GM23248 (cell line): Measurements from ENCODE around the gene RNF126. TPM values are rescaled to one million over a fixed set of nuclear protein-coding genes. Genes with fewer than 3 reads are reported as not detected.
"Not testable (repeated sequence)": the region's sequence is repeated elsewhere in the genome, so short reads cannot be mapped to it uniquely, and the experiment has no call there.

Experiments used
- DNase-seq: peaks from one replicate; pipeline ENCODE4 v3.0.0-alpha.2; 2015
- H2AFZ ChIP-seq: fragments of 200-600 bp; sonication (generic); 2 replicates; pipeline ENCODE4 v1.6.1; 2016; ENCODE audit warnings: antibody characterized with exemption
- H3F3A ChIP-seq: fragments of 200-600 bp; sonication (generic); 2 replicates; pipeline ENCODE4 v1.6.1; 2016; ENCODE audit warnings: mild to moderate bottlenecking, antibody characterized with exemption, mixed run types; ENCODE audit not compliant: insufficient read depth
- H3K27ac ChIP-seq: fragments of 200-600 bp; sonication (generic); 2 replicates; pipeline ENCODE4 v1.5.1; 2016; ENCODE audit warnings: mild to moderate bottlenecking
- H3K27me3 ChIP-seq: fragments of 200-600 bp; sonication (generic); replicated peaks from 2 replicates; pipeline ENCODE4 v1.6.1; 2016; ENCODE audit warnings: mild to moderate bottlenecking; ENCODE audit not compliant: insufficient read depth
- H3K36me3 ChIP-seq: fragments of 200-600 bp; sonication (generic); 2 replicates; pipeline ENCODE4 v1.6.1; 2016; ENCODE audit warnings: low read depth, mild to moderate bottlenecking
- H3K4me1 ChIP-seq: fragments of 200-600 bp; sonication (generic); 2 replicates; pipeline ENCODE4 v1.6.1; 2016; ENCODE audit warnings: mild to moderate bottlenecking; ENCODE audit not compliant: insufficient read depth
- H3K4me2 ChIP-seq: fragments of 200-600 bp; sonication (generic); one replicate; pipeline ENCODE4 v1.6.1; 2016; ENCODE audit warnings: mild to moderate bottlenecking; ENCODE audit not compliant: unreplicated experiment
- H3K4me3 ChIP-seq: fragments of 200-600 bp; sonication (generic); 2 replicates; pipeline ENCODE4 v1.5.1; 2016; ENCODE audit warnings: mild to moderate bottlenecking
- H3K79me2 ChIP-seq: fragments of 200-600 bp; sonication (generic); 2 replicates; pipeline ENCODE4 v1.6.1; 2016; ENCODE audit warnings: mild to moderate bottlenecking; ENCODE audit not compliant: insufficient read depth
- H3K9ac ChIP-seq: fragments of 200-600 bp; sonication (generic); 2 replicates; pipeline ENCODE4 v1.6.1; 2016; ENCODE audit warnings: mild to moderate bottlenecking
- H3K9me2 ChIP-seq: fragments of 200-600 bp; sonication (generic); 2 replicates; pipeline ENCODE4 v1.6.1; 2016; ENCODE audit warnings: mixed run types, mild to moderate bottlenecking, moderate library complexity; ENCODE audit not compliant: insufficient read depth
- H3K9me3 ChIP-seq: fragments of 200-600 bp; sonication (generic); one replicate; pipeline ENCODE4 v1.6.1; 2017; ENCODE audit warnings: low read depth
- H4K20me1 ChIP-seq: fragments of 200-600 bp; sonication (generic); 2 replicates; pipeline ENCODE4 v1.6.0; 2016; ENCODE audit not compliant: insufficient read depth
- EZH2 ChIP-seq: fragments of 200-600 bp; sonication (generic); IDR thresholded peaks from 2 replicates; pipeline ENCODE4 v1.6.1; 2018; ENCODE audit warnings: antibody characterized with exemption, mild to moderate bottlenecking; ENCODE audit not compliant: insufficient read depth, poor library complexity, severe bottlenecking
- EZH2phosphoT487 ChIP-seq: fragments of 200-600 bp; sonication (generic); IDR thresholded peaks from 2 replicates; pipeline ENCODE4 v1.6.1; 2018; ENCODE audit warnings: antibody characterized with exemption, moderate library complexity, mild to moderate bottlenecking, low read depth; ENCODE audit not compliant: insufficient read depth
- WGBS, 2 experiments: methylation state at CpG; one replicate each; pipeline ENCODE4 v1.1.6; 2015 to 2017; ENCODE audit warnings: low lambda C conversion rate in 2 of 2, low coverage in 1 of 2; ENCODE audit errors: missing lambda C conversion rate in 2 of 2; 5-methylcytosine and 5-hydroxymethylcytosine counted together
- in situ Hi-C: fragments of 300-500 bp; cut with MboI; formaldehyde crosslinking; loops from 2 replicates; pipeline ENCODE4 v1.15.0; 2020
- polyA plus RNA-seq: library from polyadenylated mRNA; unstranded; fragments of >200 nt; fragmentation: Nextera tagmentation; extraction: Ambion mirVana; gene quantifications from 2 replicates; pipeline ENCODE4 v1.2.1, GENCODE V29; 2016
- total RNA-seq: library from RNA; depleted of rRNA; stranded (reverse); fragments of >200 nt; shearing (Covaris generic); gene quantifications from 2 replicates; pipeline ENCODE4 v1.2.3, GENCODE V29; 2014

Gene RNF126
- total and polyA plus RNA-seq, 2 experiments from 2014 or later, result 52.7 to 72.4 TPM

GRCh38 chr19:604355-604754 is 58.7 kb downstream of the RNF126 start:
- DNase-seq, result peak; percentile 30
- H3K9me3 ChIP-seq, result no peaks in the 10 kb centered on the region
- no peaks in the 10 kb centered on the region for H3F3A ChIP-seq
- H3K4me3 ChIP-seq, result no peak overlapping the region
- no peaks in the 10 kb centered on the region for H4K20me1 ChIP-seq
- no peak overlapping the region for H3K9ac ChIP-seq
- no peaks in the 10 kb centered on the region for H3K36me3 ChIP-seq
- H3K4me1 ChIP-seq, result no peaks in the 10 kb centered on the region
- H3K27ac ChIP-seq, result no peak overlapping the region
- in situ Hi-C loops, result no loop called here
- H3K4me2 ChIP-seq, result no peak overlapping the region
- WGBS, 2 experiments, result 83 to 100% methylated on average over 2 to 11 of the region's 11 CpGs
- H3K9me2 ChIP-seq, result no peaks in the 10 kb centered on the region
- TF ChIP-seq EZH2phosphoT487 (no peak), EZH2 (no peak)
- H3K79me2 ChIP-seq, result no peaks in the 10 kb centered on the region
- H2AFZ ChIP-seq, result no peak overlapping the region
- no peaks in the 10 kb centered on the region for H3K27me3 ChIP-seq

GRCh38 chr19:603779-604178 is 59.2 kb downstream of the RNF126 start:
- H3K4me3 ChIP-seq, H3K4me2 ChIP-seq, H3K79me2 ChIP-seq, H3K9ac ChIP-seq, H3K9me3 ChIP-seq, DNase-seq, H3K36me3 ChIP-seq, H3K27me3 ChIP-seq, H2AFZ ChIP-seq, H4K20me1 ChIP-seq, in situ Hi-C loops, H3K9me2 ChIP-seq, H3K27ac ChIP-seq, H3K4me1 ChIP-seq, H3F3A ChIP-seq: not testable (repeated sequence)
- WGBS, 2 experiments, result 87 to 88% methylated on average over 6 to 20 of the region's 20 CpGs

GRCh38 chr19:603302-603639 is 59.7 kb downstream of the RNF126 start:
- H3K9me2 ChIP-seq, H3K27ac ChIP-seq, H3K36me3 ChIP-seq, H3K9ac ChIP-seq, H4K20me1 ChIP-seq, H3K79me2 ChIP-seq, H3F3A ChIP-seq, DNase-seq, H3K4me3 ChIP-seq, H3K4me1 ChIP-seq, H2AFZ ChIP-seq, H3K4me2 ChIP-seq, in situ Hi-C loops, H3K27me3 ChIP-seq, H3K9me3 ChIP-seq: not testable (repeated sequence)
- 86 to 100% methylated on average over 1 to 13 of the region's 13 CpGs for WGBS, 2 experiments

GRCh38 chr19:602391-603301 is 60.4 kb downstream of the RNF126 start:
- Histone ChIP-seq H3K27ac (no peak overlapping the region), H3K4me3 (no peak overlapping the region), H4K20me1 (no peaks in the 10 kb centered on the region), H3K36me3 (no peaks in the 10 kb centered on the region), H3K4me2 (no peak overlapping the region), H3K9ac (no peak overlapping the region), H3K27me3 (no peaks in the 10 kb centered on the region), H3K4me1 (no peaks in the 10 kb centered on the region), H3F3A (no peaks in the 10 kb centered on the region), H2AFZ (no peak overlapping the region), H3K9me2 (no peaks in the 10 kb centered on the region), H3K79me2 (no peaks in the 10 kb centered on the region), H3K9me3 (no peaks in the 10 kb centered on the region)
- TF ChIP-seq EZH2 (no peak), EZH2phosphoT487 (no peak)
- 81 to 83% methylated on average over 20 to 35 of the region's 35 CpGs for WGBS, 2 experiments
- in situ Hi-C loops, result no loop called here
- DNase-seq, result no peak

GRCh38 chr19:601790-602189 is 61.2 kb downstream of the RNF126 start:
- Histone ChIP-seq H3F3A (no peaks in the 10 kb centered on the region), H3K27ac (no peak overlapping the region), H3K4me1 (no peaks in the 10 kb centered on the region), H4K20me1 (no peaks in the 10 kb centered on the region), H3K9me2 (no peaks in the 10 kb centered on the region), H3K27me3 (no peaks in the 10 kb centered on the region), H3K9me3 (no peaks in the 10 kb centered on the region), H3K9ac (no peak overlapping the region), H3K4me3 (no peak overlapping the region), H2AFZ (no peak overlapping the region), H3K36me3 (no peaks in the 10 kb centered on the region), H3K79me2 (no peaks in the 10 kb centered on the region), H3K4me2 (no peak overlapping the region)
- DNase-seq, result no peak
- WGBS, 2 experiments, result 79 to 80% methylated on average over 9 to 25 of the region's 25 CpGs
- TF ChIP-seq EZH2phosphoT487 (no peak), EZH2 (no peak)
- in situ Hi-C loops, result no loop called here
